ENCODE data around the gene RSAD2.
A peak's percentile ranks its signal among the peaks of the same experiment; 100 is the strongest.
"Not testable (repeated sequence)": the region's sequence is repeated elsewhere in the genome, so short reads cannot be mapped to it uniquely, and the experiment has no call there.

Gene RSAD2

GRCh38 chr2:6864231-6864754 is 13.3 kb upstream of the RSAD2 start:
- DNase-seq (ENCODE audit: low spot score) = no peak

- no peak for DNase-seq (ENCODE audit: low spot score)
These were observed 12.6 kb upstream of the RSAD2 start for GRCh38 chr2:6864923-6865345.

- DNase-seq (ENCODE audit: low spot score) = peak; percentile 81
These were observed 12.0 kb upstream of the RSAD2 start, which contains the start of gene CMPK2 for GRCh38 chr2:6865346-6866274. TSS of gene CMPK2 (minus strand) at chr2:6865907. CDS start at chr2:6865696, 211 bp downstream.

GRCh38 chr2:6866275-6866671 is 11.3 kb upstream of the RSAD2 start:
- peak; percentile 19 for DNase-seq (ENCODE audit: low spot score)

- no peak for DNase-seq (ENCODE audit: low spot score)
These were observed 10.6 kb upstream of the RSAD2 start for GRCh38 chr2:6866982-6867381.

- no peak for DNase-seq (ENCODE audit: low spot score)
These were observed 5.2 kb upstream of the RSAD2 start for GRCh38 chr2:6872394-6872793.

GRCh38 chr2:6874032-6874431 is 3.5 kb upstream of the RSAD2 start:
- no peak for DNase-seq (ENCODE audit: low spot score)

GRCh38 chr2:6876309-6876708 is 1.3 kb upstream of the RSAD2 start:
- DNase-seq (ENCODE audit: low spot score) = no peak

- DNase-seq (ENCODE audit: low spot score) = no peak
These were observed 972 bp downstream of the RSAD2 start for GRCh38 chr2:6878549-6878948.

GRCh38 chr2:6879011-6879410 is 1.4 kb downstream of the RSAD2 start:
- no peak for DNase-seq (ENCODE audit: low spot score)

GRCh38 chr2:6880200-6880733 is 2.7 kb downstream of the RSAD2 start:
- DNase-seq (ENCODE audit: low spot score) = peak; percentile 33

GRCh38 chr2:6881046-6881445 is 3.5 kb downstream of the RSAD2 start:
- no peak for DNase-seq (ENCODE audit: low spot score)

- DNase-seq (ENCODE audit: low spot score) = no peak
These were observed 3.9 kb downstream of the RSAD2 start for GRCh38 chr2:6881516-6881915.

- DNase-seq (ENCODE audit: low spot score) = no peak
These were observed 6.0 kb downstream of the RSAD2 start for GRCh38 chr2:6883448-6884122.

GRCh38 chr2:6885551-6885950 is 8.0 kb downstream of the RSAD2 start:
- DNase-seq (ENCODE audit: low spot score) = no peak

- DNase-seq (ENCODE audit: low spot score) = no peak
These were observed 8.4 kb downstream of the RSAD2 start for GRCh38 chr2:6885968-6886367.

- DNase-seq (ENCODE audit: low spot score) = no peak
These were observed 10.2 kb downstream of the RSAD2 start for GRCh38 chr2:6887751-6888192.

- no peak for DNase-seq (ENCODE audit: low spot score)
These were observed 11.1 kb downstream of the RSAD2 start for GRCh38 chr2:6888724-6889123.

GRCh38 chr2:6893876-6894482 is 16.4 kb downstream of the RSAD2 start:
- DNase-seq (ENCODE audit: low spot score) = no peak

- DNase-seq (ENCODE audit: low spot score) = peak; percentile 54
These were observed 19.6 kb downstream of the RSAD2 start for GRCh38 chr2:6896930-6897759.

GRCh38 chr2:6902581-6902980 is 25.0 kb downstream of the RSAD2 start:
- DNase-seq (ENCODE audit: low spot score) = not testable (repeated sequence)

Data from activated CD4-positive, alpha-beta T cell treated with anti-CD3 and anti-CD28 coated beads, Interleukin-2, Interleukin-4, amounts not matched to agents 100 ng/mL and 50 ng/mL, durations not matched to agents 16 hours and 8 hours (primary cell).